Neural progenitor cell (in vitro differentiated cells): ENCODE data around the gene PRUNE2. TPM values are rescaled to one million over a fixed set of nuclear protein-coding genes. Genes with fewer than 3 reads are reported as not detected.

Experiments used
- DNase-seq: peaks from one replicate; pipeline ENCODE4 v3.0.0-alpha.2; 2016; ENCODE audit warnings: low spot score
- H2AFZ ChIP-seq: fragments of 200-600 bp; sonication (generic); replicated peaks from 2 replicates; pipeline ENCODE4 v1.6.1; 2016; ENCODE audit warnings: antibody characterized with exemption
- H3F3A ChIP-seq: fragments of 200-600 bp; sonication (generic); 2 replicates; pipeline ENCODE4 v1.6.1; 2016; ENCODE audit warnings: antibody characterized with exemption, low read depth
- H3K27ac ChIP-seq: fragments of 200-600 bp; sonication (generic); 2 replicates; pipeline ENCODE4 v1.5.1; 2016; ENCODE audit warnings: mild to moderate bottlenecking
- H3K27me3 ChIP-seq: fragments of 200-600 bp; sonication (generic); 2 replicates; pipeline ENCODE4 v1.6.1; 2016; ENCODE audit warnings: mild to moderate bottlenecking, moderate library complexity
- H3K36me3 ChIP-seq: fragments of 200-600 bp; sonication (generic); 2 replicates; pipeline ENCODE4 v1.5.1; 2016
- H3K4me1 ChIP-seq: fragments of 200-600 bp; sonication (generic); 2 replicates; pipeline ENCODE4 v1.6.1; 2016; ENCODE audit warnings: mixed run types
- H3K4me2 ChIP-seq: fragments of 200-600 bp; sonication (generic); 2 replicates; pipeline ENCODE4 v1.6.1; 2016
- H3K4me3 ChIP-seq: fragments of 200-600 bp; sonication (generic); 2 replicates; pipeline ENCODE4 v1.5.1; 2016
- H3K79me2 ChIP-seq: fragments of 200-600 bp; sonication (generic); 2 replicates; pipeline ENCODE4 v1.6.1; 2016; ENCODE audit warnings: low read depth
- H3K9ac ChIP-seq: fragments of 200-600 bp; sonication (generic); 2 replicates; pipeline ENCODE4 v1.6.1; 2016
- H3K9me3 ChIP-seq: fragments of 200-600 bp; sonication (generic); 2 replicates; pipeline ENCODE4 v1.5.1; 2016; ENCODE audit warnings: low read depth
- H4K20me1 ChIP-seq: fragments of 200-600 bp; sonication (generic); 2 replicates; pipeline ENCODE4 v1.6.1; 2016; ENCODE audit warnings: low read depth
- H3K27ac Mint-ChIP-seq: 3 replicates; pipeline ENCODE4 v1.8.0; 2021; ENCODE audit warnings: mixed read lengths
- H3K27me3 Mint-ChIP-seq: 2 replicates; pipeline ENCODE4 v1.8.0; 2022; ENCODE audit warnings: low read depth, mild to moderate bottlenecking, inconsistent platforms, moderate library complexity, mixed read lengths; ENCODE audit not compliant: insufficient read depth
- H3K36me3 Mint-ChIP-seq: 3 replicates; pipeline ENCODE4 v1.8.0; 2021; ENCODE audit warnings: mixed read lengths
- H3K4me1 Mint-ChIP-seq: 3 replicates; pipeline ENCODE4 v1.8.0; 2021; ENCODE audit warnings: mixed read lengths
- H3K4me3 Mint-ChIP-seq: 3 replicates; pipeline ENCODE4 v1.8.0; 2021; ENCODE audit warnings: mild to moderate bottlenecking, moderate library complexity, mixed read lengths
- H3K9me3 Mint-ChIP-seq: 3 replicates; pipeline ENCODE4 v1.8.0; 2020; ENCODE audit warnings: mixed read lengths
- EZH2 ChIP-seq: fragments of 200-600 bp; sonication (generic); IDR thresholded peaks from 2 replicates; pipeline ENCODE4 v1.6.1; 2017; ENCODE audit warnings: antibody characterized with exemption, mild to moderate bottlenecking, moderate library complexity
- EZH2phosphoT487 ChIP-seq: fragments of 200-600 bp; sonication (generic); IDR thresholded peaks from 2 replicates; pipeline ENCODE4 v1.6.1; 2017; ENCODE audit warnings: antibody characterized with exemption
- total RNA-seq: library from RNA; depleted of rRNA; stranded (reverse); fragments of >200 nt; gene quantifications from 2 replicates; pipeline ENCODE4 v1.2.3, GENCODE V29; 2015; ENCODE audit warnings: low replicate concordance
- TF ChIP-seq, protein P1 (sequence below): fragments of 200-600 bp; sonication (generic); IDR thresholded peaks from 2 replicates; pipeline ENCODE4 v1.5.1; 2017; ENCODE audit warnings: antibody characterized with exemption, mild to moderate bottlenecking

Gene PRUNE2
- total RNA-seq, 1 donor from 2014 or later, result 28.2 TPM

DNA sequence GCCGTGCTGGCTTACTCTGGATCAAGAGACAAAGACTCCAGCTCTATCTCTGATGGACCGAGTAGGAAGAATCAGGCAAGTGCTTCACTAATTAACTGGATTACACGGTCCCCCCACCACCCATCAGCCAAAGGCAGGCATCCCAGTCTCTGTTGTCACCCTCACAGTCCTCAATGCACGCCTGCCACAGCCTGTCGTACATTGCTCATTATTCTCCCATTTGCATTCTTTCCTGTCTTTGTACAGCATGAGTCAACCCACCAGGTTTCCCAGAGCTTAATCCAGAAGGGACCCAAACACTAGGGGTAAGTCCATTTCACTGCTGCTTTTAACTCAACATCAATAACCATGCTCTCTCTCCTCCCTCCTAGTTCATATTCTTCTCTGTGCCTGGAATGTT lies 97.3 kb downstream of the PRUNE2 start:
- H3K4me3 Mint-ChIP-seq, result no peak overlapping the region
- H3F3A ChIP-seq, result no peaks in the 10 kb centered on the region
- peaks cover 4% of the 10 kb centered on the region for H3K4me1 Mint-ChIP-seq
- no peaks in the 10 kb centered on the region for H4K20me1 ChIP-seq
- no peaks in the 10 kb centered on the region for H3K9me3 ChIP-seq
- no peaks in the 10 kb centered on the region for H3K27me3 ChIP-seq
- no peak overlapping the region for H2AFZ ChIP-seq
- DNase-seq, result no peak
- TF ChIP-seq EZH2, result no peak
- TF ChIP-seq, protein P1, sequence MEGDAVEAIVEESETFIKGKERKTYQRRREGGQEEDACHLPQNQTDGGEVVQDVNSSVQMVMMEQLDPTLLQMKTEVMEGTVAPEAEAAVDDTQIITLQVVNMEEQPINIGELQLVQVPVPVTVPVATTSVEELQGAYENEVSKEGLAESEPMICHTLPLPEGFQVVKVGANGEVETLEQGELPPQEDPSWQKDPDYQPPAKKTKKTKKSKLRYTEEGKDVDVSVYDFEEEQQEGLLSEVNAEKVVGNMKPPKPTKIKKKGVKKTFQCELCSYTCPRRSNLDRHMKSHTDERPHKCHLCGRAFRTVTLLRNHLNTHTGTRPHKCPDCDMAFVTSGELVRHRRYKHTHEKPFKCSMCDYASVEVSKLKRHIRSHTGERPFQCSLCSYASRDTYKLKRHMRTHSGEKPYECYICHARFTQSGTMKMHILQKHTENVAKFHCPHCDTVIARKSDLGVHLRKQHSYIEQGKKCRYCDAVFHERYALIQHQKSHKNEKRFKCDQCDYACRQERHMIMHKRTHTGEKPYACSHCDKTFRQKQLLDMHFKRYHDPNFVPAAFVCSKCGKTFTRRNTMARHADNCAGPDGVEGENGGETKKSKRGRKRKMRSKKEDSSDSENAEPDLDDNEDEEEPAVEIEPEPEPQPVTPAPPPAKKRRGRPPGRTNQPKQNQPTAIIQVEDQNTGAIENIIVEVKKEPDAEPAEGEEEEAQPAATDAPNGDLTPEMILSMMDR, result no peak
- TF ChIP-seq EZH2phosphoT487, result no peak
- no peak overlapping the region for H3K27ac ChIP-seq
- H3K4me1 ChIP-seq, result no peaks in the 10 kb centered on the region
- H3K4me2 ChIP-seq, result no peak overlapping the region
- no peaks in the 10 kb centered on the region for H3K79me2 ChIP-seq
- no peaks in the 10 kb centered on the region for H3K9me3 Mint-ChIP-seq
- peaks cover 6% of the 10 kb centered on the region for H3K27me3 Mint-ChIP-seq
- H3K36me3 ChIP-seq, result no peaks in the 10 kb centered on the region
- H3K9ac ChIP-seq, result no peak overlapping the region
- H3K36me3 Mint-ChIP-seq, result no peaks in the 10 kb centered on the region
- no peak overlapping the region for H3K27ac Mint-ChIP-seq
- no peak overlapping the region for H3K4me3 ChIP-seq

DNA sequence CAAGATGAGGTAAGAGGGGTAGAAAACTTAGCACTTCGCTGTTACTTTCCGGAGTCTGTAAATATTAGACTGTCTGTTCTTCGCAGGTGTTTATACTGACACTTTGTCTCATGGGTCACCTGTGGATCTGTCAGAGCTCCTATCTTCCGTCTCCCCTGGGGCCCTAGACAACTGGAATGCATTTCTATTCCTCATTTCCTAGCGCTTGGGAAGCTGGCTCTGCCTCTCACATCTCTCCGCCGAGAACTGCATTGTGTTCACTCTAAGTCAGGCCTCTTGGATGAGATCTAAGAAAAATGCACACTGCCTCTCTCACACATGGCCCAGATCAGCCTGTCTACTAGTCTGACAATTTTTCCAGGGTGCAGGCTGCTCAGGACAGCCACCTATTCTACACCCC lies 102.2 kb downstream of the PRUNE2 start:
- H3K4me3 Mint-ChIP-seq, result no peak overlapping the region
- no peaks in the 10 kb centered on the region for H3K9me3 Mint-ChIP-seq
- no peaks in the 10 kb centered on the region for H3K27me3 ChIP-seq
- H3K9ac ChIP-seq, result no peak overlapping the region
- peaks cover 6% of the 10 kb centered on the region for H3K27me3 Mint-ChIP-seq
- no peaks in the 10 kb centered on the region for H3F3A ChIP-seq
- H3K4me1 Mint-ChIP-seq, result peaks cover 4% of the 10 kb centered on the region
- H4K20me1 ChIP-seq, result no peaks in the 10 kb centered on the region
- H3K4me2 ChIP-seq, result no peak overlapping the region
- H3K36me3 ChIP-seq, result no peaks in the 10 kb centered on the region
- no peak for DNase-seq
- H2AFZ ChIP-seq, result no peak overlapping the region
- H3K36me3 Mint-ChIP-seq, result no peaks in the 10 kb centered on the region
- H3K4me3 ChIP-seq, result no peak overlapping the region
- no peaks in the 10 kb centered on the region for H3K9me3 ChIP-seq
- TF ChIP-seq EZH2 (no peak), EZH2phosphoT487 (no peak)
- TF ChIP-seq, protein P1, result no peak
- no peaks in the 10 kb centered on the region for H3K4me1 ChIP-seq
- no peak overlapping the region for H3K27ac Mint-ChIP-seq
- no peaks in the 10 kb centered on the region for H3K79me2 ChIP-seq
- H3K27ac ChIP-seq, result no peak overlapping the region

DNA sequence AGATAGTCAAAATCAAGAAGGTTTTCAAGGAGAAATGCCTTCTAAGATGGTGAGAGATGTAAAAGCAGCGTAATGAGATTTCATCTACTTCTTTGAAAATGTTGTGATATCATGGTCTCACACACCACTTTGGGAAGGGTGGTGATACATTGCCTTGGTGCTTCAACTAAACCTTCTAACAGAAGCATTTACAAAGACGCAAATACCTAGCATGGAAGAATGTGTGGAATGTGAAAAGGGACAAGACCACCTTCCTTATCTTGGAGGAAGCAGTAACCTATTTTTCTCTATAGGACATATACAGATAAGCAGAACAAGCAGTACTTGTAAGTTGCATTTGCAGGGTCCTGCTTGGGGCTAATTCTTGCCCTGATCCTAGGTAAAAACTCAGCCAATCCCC lies 102.8 kb downstream of the PRUNE2 start:
- Histone ChIP-seq H3K4me2 (no peak overlapping the region), H3K79me2 (no peaks in the 10 kb centered on the region), H3K4me1 (no peaks in the 10 kb centered on the region), H3F3A (no peaks in the 10 kb centered on the region), H3K9me3 (no peaks in the 10 kb centered on the region), H3K27me3 (no peaks in the 10 kb centered on the region), H4K20me1 (no peaks in the 10 kb centered on the region), H3K27ac (no peak overlapping the region), H3K36me3 (no peaks in the 10 kb centered on the region), H3K9ac (no peak overlapping the region), H3K4me3 (no peak overlapping the region), H2AFZ (no peak overlapping the region)
- TF ChIP-seq EZH2 (no peak), EZH2phosphoT487 (no peak)
- TF ChIP-seq, protein P1, result no peak
- H3K4me1 Mint-ChIP-seq, result peaks cover 8% of the 10 kb centered on the region
- no peaks in the 10 kb centered on the region for H3K9me3 Mint-ChIP-seq
- H3K27me3 Mint-ChIP-seq, result peaks cover 6% of the 10 kb centered on the region
- no peaks in the 10 kb centered on the region for H3K36me3 Mint-ChIP-seq
- no peak overlapping the region for H3K4me3 Mint-ChIP-seq
- no peak for DNase-seq
- no peak overlapping the region for H3K27ac Mint-ChIP-seq
